Upper lobe of left lung (tissue), 6 donors: Measurements from ENCODE around the gene KRTAP29-1. TPM values are rescaled to one million over a fixed set of nuclear protein-coding genes. Genes with fewer than 3 reads are reported as not detected.

ENCODE experiments used
- ATAC-seq, 2 donors: fragments of 200-7000 bp; cut with Tn5 transposase; one replicate each; pipeline ENCODE4 v1.9.1; 2022; ENCODE audit warnings: mild to moderate bottlenecking in 2 of 2, moderate library complexity in 2 of 2; ENCODE audit not compliant: low FRiP score in 2 of 2
- DNase-seq, 2 donors: peaks; one replicate each; pipeline ENCODE4 v3.0.0-alpha.2; 2019 to 2020
- H3K27ac ChIP-seq, 4 donors: fragments of 200-600 bp; sonication (generic); one replicate each; pipeline ENCODE4 v1.5.1; 2016 to 2019
- H3K27me3 ChIP-seq, 4 donors: fragments of 200-600 bp; sonication (generic); one replicate each; pipeline ENCODE4 v1.5.1; 2017 to 2019
- H3K36me3 ChIP-seq, 4 donors: fragments of 200-600 bp; sonication (generic); one replicate each; pipeline ENCODE4 v1.5.1; 2016 to 2019
- H3K4me1 ChIP-seq, 4 donors: fragments of 200-600 bp; sonication (generic); one replicate each; pipeline ENCODE4 v1.5.1; 2018 to 2019
- H3K4me3 ChIP-seq, 4 donors: fragments of 200-600 bp; sonication (generic); one replicate each; pipeline ENCODE4 v1.5.1; 2017 to 2019; ENCODE audit warnings: mild to moderate bottlenecking in 2 of 4, moderate library complexity in 1 of 4
- H3K9me3 ChIP-seq, 4 donors: fragments of 200-600 bp; sonication (generic); one replicate each; pipeline ENCODE4 v1.5.1; 2018 to 2019
- EP300 ChIP-seq, 4 donors: sonication (generic); formaldehyde crosslinking; IDR thresholded peaks; one replicate each; pipeline ENCODE4 v1.5.1; 2017; ENCODE audit warnings: antibody characterized with exemption in 4 of 4, control low read depth in 2 of 4
- POLR2A ChIP-seq, 4 donors: fragments of 450-650 bp; IDR thresholded peaks; one replicate each; pipeline ENCODE4 v1.5.1; 2016 to 2017; ENCODE audit warnings: antibody characterized with exemption in 4 of 4, mild to moderate bottlenecking in 2 of 4
- POLR2AphosphoS5 ChIP-seq, 2 donors: sonication (generic); formaldehyde crosslinking; IDR thresholded peaks; one replicate each; pipeline ENCODE4 v1.5.1; 2017; ENCODE audit warnings: antibody characterized with exemption in 2 of 2
- WGBS, 2 donors: methylation state at CpG; one replicate each; pipeline ENCODE4 v1.1.5; 2017 to 2018; 5-methylcytosine and 5-hydroxymethylcytosine counted together
- total RNA-seq, 6 donors: library from RNA; depleted of rRNA in 4 of 6; stranded (reverse); fragments of >200 nt in 4 of 6; gene quantifications; one replicate each; pipeline versions ENCODE4 v1.1.0 to v1.2.1, GENCODE V29; 2016 to 2021
- TF ChIP-seq, protein P1 (sequence below), 6 experiments: fragments of 450-650 bp in 4 of 6; fragments of 200-600 bp in 2 of 6; sonication (generic) in 2 of 6; IDR thresholded peaks; one replicate each; pipeline ENCODE4 v1.5.1; 2016 to 2019; ENCODE audit warnings: antibody characterized with exemption in 6 of 6
- donor health status: DM: no; HTN: no; CAD: no; lungs with moderate emphysema.
- donor health status: DM: no; HTN: yes; CAD: no; lungs with severe emphysema.

KRTAP29-1 gene
- total RNA-seq, 6 donors from 2014 or later: not detected

DNA sequence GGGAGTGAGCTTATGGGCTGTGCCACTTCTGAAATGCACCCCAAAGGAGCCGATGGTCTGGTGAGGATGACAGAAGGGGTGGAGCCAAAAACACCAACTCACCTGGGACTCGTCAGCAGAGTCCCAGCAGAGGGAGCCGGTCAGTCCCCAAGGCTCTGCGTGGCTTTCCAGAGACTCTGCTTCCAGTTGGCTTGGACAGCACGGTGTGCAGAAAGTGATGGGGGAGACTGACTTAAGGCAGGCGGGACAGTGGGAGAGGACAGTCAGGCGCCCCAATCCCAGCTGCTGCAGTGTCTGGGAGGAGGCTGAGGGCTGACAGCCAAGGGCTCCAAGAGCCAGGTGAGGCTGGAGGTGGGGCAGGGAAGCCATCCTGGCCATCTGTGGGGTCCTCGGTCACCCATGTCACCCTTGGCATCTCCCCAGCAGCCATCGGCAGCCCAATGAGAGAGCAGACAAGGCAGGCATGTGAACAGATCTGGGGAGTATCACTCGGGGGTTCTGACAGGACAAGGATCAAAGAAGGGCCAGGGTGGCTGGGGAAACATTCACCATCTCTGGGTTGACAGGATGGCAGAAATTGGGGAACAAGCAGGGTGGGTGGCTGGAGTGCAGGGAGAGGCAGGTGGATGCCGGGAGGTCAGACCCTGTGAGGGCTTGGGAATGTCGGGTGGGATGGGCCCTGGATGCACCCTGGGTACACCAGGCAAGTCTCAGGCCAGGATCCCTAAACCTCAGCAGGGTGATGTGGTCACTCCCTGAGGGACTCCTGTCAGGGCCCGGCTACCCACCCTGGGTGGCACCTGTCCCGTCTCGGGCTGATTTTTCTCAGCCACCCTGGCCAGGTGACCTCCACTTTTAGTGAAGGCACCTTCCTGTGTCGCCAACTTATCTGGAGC, 21.8 kb upstream of the KRTAP29-1 start:
- H3K4me3 ChIP-seq: no peak overlapping the region
- TF ChIP-seq EP300 (IDR thresholded peaks at IDR 0.05) (no peak), POLR2AphosphoS5 (IDR thresholded peaks at IDR 0.05) (no peak), POLR2A (IDR thresholded peaks at IDR 0.05) (no peak)
- TF ChIP-seq, protein P1, sequence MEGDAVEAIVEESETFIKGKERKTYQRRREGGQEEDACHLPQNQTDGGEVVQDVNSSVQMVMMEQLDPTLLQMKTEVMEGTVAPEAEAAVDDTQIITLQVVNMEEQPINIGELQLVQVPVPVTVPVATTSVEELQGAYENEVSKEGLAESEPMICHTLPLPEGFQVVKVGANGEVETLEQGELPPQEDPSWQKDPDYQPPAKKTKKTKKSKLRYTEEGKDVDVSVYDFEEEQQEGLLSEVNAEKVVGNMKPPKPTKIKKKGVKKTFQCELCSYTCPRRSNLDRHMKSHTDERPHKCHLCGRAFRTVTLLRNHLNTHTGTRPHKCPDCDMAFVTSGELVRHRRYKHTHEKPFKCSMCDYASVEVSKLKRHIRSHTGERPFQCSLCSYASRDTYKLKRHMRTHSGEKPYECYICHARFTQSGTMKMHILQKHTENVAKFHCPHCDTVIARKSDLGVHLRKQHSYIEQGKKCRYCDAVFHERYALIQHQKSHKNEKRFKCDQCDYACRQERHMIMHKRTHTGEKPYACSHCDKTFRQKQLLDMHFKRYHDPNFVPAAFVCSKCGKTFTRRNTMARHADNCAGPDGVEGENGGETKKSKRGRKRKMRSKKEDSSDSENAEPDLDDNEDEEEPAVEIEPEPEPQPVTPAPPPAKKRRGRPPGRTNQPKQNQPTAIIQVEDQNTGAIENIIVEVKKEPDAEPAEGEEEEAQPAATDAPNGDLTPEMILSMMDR (IDR thresholded peaks at IDR 0.05): peak in 2 of 6 experiments; percentile 15 to 29
- ATAC-seq (peak in 1 of 2 donors; percentile 7), DNase-seq (no peak)
- no peak overlapping the region for H3K27ac ChIP-seq
- no peaks in the 10 kb centered on the region for H3K27me3 ChIP-seq
- WGBS, 2 donors: 71 to 76% methylated on average over 14 of the region's 16 CpGs
- H3K9me3 ChIP-seq: peaks cover 0 to 6% (median 0%) of the 10 kb centered on the region in 4 donors
- H3K4me1 ChIP-seq: no peaks in the 10 kb centered on the region
- no peaks in the 10 kb centered on the region for H3K36me3 ChIP-seq

DNA sequence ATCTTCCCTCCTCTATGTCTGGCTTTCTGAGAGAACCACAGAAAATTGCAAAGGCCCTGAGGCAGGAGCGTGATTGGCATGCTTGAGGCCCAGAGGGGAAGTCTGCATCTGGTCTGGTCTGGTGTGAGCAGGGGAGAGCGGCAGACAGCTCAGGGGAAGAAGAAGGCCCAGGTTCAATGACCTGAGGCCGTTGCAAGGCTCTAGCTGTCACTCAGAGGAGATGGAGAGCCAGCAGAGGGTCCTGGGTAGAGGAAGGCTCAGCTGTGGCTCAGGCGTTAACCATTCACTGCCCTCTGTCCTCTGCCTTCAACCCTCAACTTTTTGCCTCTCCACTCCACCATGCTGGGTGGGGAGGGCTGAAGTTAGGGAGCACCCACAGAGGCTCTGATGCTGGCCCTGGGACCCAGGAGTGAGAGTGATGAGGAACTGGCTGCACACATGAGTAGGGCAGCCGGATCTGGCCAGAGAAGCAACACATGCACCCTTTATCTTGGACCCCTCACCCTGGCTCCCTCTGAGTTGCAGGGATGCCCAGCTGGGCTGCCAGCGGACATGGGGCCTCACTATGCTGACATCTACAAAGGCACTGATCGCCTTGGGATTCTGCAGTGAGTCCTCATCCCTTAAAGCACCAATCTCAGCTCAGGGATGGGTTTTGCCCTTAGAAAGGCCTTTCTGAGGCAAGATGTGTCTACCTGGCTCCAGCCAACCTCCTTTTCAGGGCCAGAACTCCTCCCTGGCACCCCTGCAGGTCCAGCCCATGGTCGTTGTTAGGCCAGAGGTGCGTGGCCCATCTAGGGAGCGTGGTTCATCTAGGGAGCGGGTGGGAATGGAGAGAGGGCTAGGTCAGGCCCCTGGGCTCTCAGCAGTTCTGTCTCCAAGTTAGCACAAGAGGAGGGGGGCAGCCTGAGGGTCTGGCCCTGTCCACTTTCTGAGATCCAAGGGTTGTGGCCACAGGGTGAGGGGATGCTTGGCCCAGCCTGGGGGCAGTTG, 20.5 kb upstream of the KRTAP29-1 start:
- TF ChIP-seq POLR2AphosphoS5 (IDR thresholded peaks at IDR 0.05) (no peak), POLR2A (IDR thresholded peaks at IDR 0.05) (no peak)
- H3K9me3 ChIP-seq: peaks cover 0 to 8% (median 0%) of the 10 kb centered on the region in 4 donors
- WGBS, 2 donors: 82 to 89% methylated on average over 9 to 11 of the region's 11 CpGs
- H3K27ac ChIP-seq: no peak overlapping the region
- no peaks in the 10 kb centered on the region for H3K27me3 ChIP-seq
- no peak for DNase-seq
- ATAC-seq: no peak
- H3K36me3 ChIP-seq: no peaks in the 10 kb centered on the region
- no peak overlapping the region for H3K4me3 ChIP-seq
- no peaks in the 10 kb centered on the region for H3K4me1 ChIP-seq

DNA sequence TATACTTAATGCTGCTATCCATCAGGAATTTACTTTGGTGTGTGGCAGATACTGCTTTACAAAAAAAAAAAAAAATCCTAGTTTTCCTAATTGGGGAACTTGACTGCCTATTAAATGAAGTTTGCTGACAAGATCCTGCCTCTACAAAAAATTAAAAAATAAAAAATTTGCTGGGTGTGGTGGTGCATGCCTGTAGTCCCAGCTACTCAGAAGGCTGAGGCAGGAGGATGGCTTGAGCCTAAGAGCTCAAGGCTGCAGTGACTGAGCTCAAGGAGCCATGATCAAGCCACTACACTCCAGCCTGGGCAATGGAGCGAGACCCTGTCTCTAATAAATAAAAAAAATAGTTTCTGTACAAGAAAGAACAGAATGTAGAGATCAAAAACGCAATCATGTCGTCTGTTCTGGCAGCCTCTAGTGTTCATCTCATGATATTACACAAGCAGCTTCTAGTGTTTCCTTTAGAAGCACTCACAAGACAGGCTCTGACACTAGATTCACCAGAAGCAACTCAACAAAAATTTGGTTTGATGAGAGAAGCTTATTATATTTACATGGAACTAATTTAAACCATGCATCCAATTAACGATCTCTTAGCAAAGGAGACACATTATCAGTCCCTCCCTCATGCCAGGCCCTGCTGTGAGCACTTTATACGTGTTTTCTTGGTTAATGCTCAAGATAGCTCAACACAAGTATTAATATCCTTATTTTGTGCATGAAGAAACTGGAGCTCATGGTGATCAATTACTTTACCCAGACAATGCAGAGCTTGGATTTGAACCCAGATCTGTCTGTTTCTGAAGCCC, 19.6 kb upstream of the KRTAP29-1 start:
- no peak overlapping the region for H3K27ac ChIP-seq

DNA sequence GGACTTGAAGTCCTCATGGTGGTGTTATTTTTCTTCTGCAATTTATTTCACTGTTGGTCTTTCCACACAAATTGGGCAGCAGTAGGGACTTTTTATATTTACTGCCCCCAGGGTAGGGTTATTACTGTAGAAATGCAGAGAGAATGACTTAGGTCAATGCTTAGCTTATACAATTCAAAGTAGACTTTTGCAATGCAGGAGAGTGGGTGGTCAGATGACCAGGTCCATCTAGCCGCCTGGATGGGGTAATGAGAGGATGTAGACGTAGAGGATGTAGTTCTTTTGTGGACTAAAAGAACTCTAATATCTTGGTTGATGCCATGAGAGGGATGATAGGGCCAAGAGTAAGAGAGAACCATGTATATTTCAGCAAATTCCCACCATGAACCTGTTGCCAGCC, 15.6 kb upstream of the KRTAP29-1 start:
- H3K27ac ChIP-seq: no peak overlapping the region
- no peak overlapping the region for H3K4me3 ChIP-seq
- ATAC-seq: no peak
- no peaks in the 10 kb centered on the region for H3K4me1 ChIP-seq
- TF ChIP-seq EP300 (IDR thresholded peaks at IDR 0.05) (no peak), POLR2A (IDR thresholded peaks at IDR 0.05) (no peak), POLR2AphosphoS5 (IDR thresholded peaks at IDR 0.05) (no peak)
- TF ChIP-seq, protein P1 (IDR thresholded peaks at IDR 0.05): no peak
- H3K27me3 ChIP-seq: no peaks in the 10 kb centered on the region
- WGBS, 2 donors: 46 to 86% methylated on average over 2 of the region's 2 CpGs
- H3K36me3 ChIP-seq: no peaks in the 10 kb centered on the region
- DNase-seq: no peak
- peaks cover 0 to 8% (median 0%) of the 10 kb centered on the region in 4 donors for H3K9me3 ChIP-seq

More for the DNA sequence above, 19.6 kb upstream of the KRTAP29-1 start:
- ATAC-seq (peak in 1 of 2 donors; percentile 48), DNase-seq (no peak)
- Histone ChIP-seq H3K9me3 (peaks cover 0 to 8% (median 0%) of the 10 kb centered on the region in 4 donors), H3K4me3 (no peak overlapping the region), H3K4me1 (no peaks in the 10 kb centered on the region), H3K36me3 (no peaks in the 10 kb centered on the region), H3K27me3 (no peaks in the 10 kb centered on the region)
- no peak for TF ChIP-seq POLR2AphosphoS5 (IDR thresholded peaks at IDR 0.05)
- TF ChIP-seq, protein P1 (IDR thresholded peaks at IDR 0.05): peak; percentile 47 to 77 (median 64)
- WGBS, 2 donors: 40 to 42% methylated on average over 5 of the region's 5 CpGs
